A673 (cell line): ENCODE results near the gene MGAT3.
"Not testable (repeated sequence)": the region's sequence is repeated elsewhere in the genome, so short reads cannot be mapped to it uniquely, and the experiment has no call there.

Experiments used
- CTCF ChIP-seq: fragments of 300-800, 200-600 bp; sonication (generic); conservative IDR thresholded peaks from 2 replicates; pipeline ENCODE4 v1.5.1; 2017; ENCODE audit warnings: low read depth, mild to moderate bottlenecking, antibody characterized with exemption, low read length, moderate library complexity, mixed read lengths
- EZH2 ChIP-seq: fragments of 200-600 bp; sonication (generic); IDR thresholded peaks from 2 replicates; pipeline ENCODE4 v1.6.1; 2017; ENCODE audit warnings: borderline replicate concordance, low read depth, mild to moderate bottlenecking, mixed read lengths, antibody characterized with exemption, low read length; ENCODE audit not compliant: poor library complexity, severe bottlenecking

GRCh38 chr22:39507021-39507420, 50.2 kb downstream of the MGAT3 start:
- TF ChIP-seq CTCF, EZH2: not testable (repeated sequence)
